DND-41 (cell line): ENCODE data around the gene FREY1.

ENCODE experiments used
- CTCF ChIP-seq: IDR thresholded peaks from 2 replicates; pipeline ENCODE4 v1.5.1; 2012; ENCODE audit warnings: borderline replicate concordance, low read length, moderate library complexity, mild to moderate bottlenecking; ENCODE audit not compliant: poor library complexity, severe bottlenecking; ENCODE audit errors: extremely low read depth
- EZH2 ChIP-seq: IDR thresholded peaks from 3 replicates; pipeline ENCODE4 v1.6.1; 2012; ENCODE audit warnings: borderline replicate concordance, low read depth, mild to moderate bottlenecking, moderate library complexity, low read length, inconsistent platforms; ENCODE audit not compliant: severe bottlenecking

GRCh38 chr11:45932217-45932616, 25.1 kb upstream of the FREY1 start:
- TF ChIP-seq CTCF (no peak), EZH2 (no peak)
